AML-193 (cell line): Measurements from ENCODE around the gene CLEC11A.

Experiments
- DNase-seq, 2 experiments: peaks; one replicate each; lab custom pipeline; 2025; lab: John Stamatoyannopoulos, UW

The CLEC11A gene

DNA sequence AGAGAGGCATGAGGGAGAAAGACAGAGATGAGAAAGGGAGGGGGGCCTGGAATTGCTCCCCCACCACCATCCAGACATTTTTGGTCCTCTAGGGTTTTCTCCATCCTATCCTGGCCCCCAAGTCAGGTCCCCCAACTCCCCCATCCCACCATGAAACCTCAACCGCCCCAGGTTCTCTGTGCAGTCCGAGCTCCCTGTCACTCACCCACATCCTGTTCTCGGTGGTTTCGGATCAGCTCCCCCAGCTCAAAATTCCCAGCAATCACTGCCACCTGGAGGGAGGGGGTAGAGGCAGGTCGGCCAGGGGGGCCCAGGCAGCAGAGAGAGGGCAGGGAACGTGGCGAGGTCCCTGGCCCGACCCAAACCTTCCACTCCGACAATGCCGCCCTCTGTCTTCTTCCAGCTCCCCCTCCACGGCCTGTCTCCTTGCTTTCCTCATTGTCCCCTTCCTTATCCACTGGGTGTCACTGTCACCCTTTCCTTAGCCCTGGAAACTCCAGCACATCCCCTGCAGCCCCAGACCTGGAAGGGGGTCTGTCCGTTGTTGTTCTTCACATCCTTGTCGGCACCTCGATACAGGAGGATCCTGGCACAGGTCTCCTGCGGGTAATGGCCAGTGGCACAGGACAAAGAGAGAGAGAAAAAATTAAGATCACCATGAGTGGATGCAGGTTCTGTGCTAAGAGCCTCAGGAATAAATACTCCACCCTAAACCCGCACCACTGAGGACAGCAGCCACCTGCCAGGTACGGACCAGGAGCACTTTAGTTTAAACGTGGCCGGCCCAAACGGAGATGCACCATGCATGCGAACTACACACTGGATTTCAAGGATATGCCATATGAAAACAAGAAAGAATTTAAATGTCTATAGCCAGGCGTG, 19.0 kb upstream of the CLEC11A start:
- no peak for DNase-seq

DNA sequence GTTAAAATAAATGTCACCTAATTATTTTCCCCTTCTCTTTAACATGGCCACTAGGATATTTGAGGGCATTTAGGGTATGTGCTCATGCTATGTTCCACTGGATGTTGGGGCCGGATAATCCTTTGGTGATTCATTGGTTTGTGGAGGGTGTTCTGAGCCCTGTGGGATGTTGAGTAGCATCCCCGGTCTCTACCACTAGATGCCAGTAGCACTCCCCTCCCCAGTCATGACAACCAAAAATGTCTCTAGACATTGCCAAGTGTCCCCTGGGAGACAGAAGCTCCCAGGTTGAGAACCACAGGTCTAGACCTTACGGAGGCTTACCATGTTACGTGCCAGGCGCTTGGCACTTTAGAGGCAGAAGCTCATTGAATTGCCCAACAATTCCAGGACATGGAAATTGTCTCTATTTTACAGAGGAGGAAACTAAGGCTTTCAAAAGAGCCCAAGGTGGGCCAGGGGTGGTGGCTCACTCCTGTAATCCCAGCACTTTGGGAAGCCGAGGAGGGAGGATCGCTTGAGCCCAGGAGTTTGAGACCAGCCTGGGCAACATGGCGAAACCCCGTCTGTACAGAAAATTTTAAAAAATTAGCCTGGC, 17.6 kb upstream of the CLEC11A start:
- peak; percentile 41 to 52 for DNase-seq

DNA sequence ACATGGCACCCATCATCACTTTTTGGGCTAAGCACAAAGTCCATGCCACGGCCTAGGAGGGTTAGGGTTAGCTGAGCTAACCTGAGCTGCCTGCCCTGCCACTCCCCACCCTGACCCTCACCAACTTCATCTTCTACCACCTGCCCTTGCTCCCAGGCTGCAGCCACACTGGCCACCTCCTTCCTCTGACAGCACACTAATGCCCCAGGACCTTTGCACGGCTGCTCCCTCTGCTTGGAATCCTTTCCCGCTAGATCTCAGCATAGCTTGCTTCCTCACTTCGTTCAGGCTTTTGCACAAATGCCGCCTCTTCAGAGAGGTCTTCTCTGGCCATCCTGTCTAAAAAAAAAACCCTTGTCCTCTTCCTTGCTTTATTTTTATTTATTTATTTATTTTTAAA, 16.8 kb upstream of the CLEC11A start:
- DNase-seq: no peak

DNA sequence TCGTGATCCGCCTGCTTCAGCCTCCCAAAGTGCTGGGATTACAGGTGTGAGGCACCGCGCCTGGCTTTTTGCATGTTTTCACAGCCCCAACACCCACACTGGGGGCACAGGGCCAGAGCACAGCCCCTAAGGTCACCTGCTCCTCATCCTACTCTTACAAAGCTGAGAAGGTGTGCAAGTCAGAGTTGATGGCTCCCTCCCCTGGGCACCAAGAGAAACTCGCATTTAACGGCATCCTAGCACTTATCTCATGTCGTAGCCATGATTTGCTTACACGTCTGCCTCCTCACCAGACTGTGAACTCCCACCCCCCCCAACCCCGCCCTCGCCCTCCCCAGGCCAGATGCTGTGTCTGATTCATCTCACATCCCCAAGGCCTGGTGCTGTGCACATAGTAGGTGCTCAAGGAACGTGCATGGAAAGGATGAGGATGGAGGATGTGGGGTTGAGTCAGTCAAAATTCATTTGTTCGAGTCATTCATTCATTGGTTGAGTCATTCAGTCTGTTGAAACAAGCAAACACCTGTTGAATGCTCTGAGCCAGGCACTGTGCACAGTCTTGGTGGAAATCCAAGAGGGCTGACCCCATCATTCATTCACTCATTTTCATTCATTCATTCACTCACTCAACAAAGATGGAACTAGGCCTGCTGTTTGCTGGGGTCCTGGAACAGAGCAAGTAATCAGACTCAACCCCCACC, 14.8 kb upstream of the CLEC11A start:
- no peak for DNase-seq

DNA sequence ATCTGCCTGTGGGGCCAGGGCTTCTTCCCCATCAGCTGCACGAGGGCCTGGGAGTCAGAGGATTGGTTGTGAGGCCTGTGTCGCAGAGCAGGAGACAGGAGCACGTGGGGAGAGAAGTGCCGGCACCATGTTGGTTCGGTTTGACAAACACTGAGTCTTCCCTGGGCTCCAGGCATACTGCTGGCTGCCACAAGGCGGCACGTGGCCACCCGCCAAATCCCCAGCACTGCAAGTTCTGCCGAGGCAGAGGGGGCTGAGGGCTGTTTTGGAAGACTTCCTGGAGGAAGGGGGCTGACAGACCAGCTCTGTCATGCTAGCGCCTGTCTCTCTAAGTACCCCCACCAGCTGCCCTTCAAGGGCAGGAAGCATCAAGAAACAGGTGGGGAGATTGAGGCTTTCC, 13.1 kb upstream of the CLEC11A start:
- DNase-seq: no peak

DNA sequence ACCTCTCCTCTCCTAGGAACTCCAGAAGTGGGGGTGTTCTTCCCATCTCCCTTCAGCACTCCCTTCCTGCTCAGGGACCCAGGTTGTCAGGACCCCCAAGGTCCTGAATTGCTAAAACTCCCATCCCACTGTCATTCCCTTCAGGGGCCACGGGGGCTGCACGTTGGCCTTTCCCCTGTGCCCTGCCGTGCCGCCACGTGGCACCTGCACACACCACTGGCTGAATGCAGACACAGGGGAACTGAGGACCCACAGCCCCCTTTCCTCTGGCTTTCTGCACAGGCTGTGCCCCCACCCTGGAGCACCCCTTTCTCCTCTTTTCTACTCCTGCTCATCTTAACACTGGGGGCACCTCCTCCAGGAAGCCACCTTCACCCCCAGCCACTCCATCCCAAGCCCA, 12.6 kb upstream of the CLEC11A start:
- no peak for DNase-seq

DNA sequence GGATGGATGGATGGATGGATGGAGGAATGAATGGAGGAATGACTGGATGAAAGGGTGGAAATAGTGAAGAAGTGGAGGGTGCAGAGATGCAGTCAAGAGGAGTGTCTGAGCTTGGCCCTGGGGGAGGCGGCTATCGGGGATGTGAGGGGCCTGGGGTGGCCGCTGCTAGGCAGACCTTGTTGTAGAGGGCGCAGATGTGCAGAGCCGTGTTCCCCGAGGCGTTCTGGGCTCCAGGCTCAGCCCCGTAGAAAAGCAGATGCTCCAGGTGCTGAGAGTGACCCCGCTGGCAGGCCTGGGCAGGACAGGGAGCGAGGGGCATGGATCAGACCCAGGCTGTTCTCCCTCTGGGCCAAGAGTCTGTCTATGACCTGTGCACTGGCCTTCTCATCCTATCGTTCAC, 12.0 kb upstream of the CLEC11A start:
- no peak for DNase-seq

DNA sequence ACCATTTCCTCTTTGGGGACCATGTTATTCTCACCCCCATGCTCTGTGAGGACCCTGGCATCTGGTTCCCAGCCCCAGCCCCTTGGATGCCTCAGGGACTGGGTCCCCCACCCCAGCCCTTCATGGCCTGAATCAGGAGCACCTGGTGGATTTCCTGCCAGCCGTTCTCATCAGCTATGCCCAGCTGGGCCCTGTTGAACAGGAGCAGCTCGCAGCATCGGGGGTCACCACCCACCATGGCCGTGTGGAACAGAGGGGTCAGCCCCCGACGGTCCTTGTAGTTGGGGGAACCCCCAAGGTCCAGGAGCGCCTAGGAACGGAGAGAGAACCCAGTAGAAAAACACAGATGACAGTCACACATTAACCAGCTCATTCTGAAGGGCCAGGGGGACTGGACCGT, 11.4 kb upstream of the CLEC11A start:
- DNase-seq: no peak

DNA sequence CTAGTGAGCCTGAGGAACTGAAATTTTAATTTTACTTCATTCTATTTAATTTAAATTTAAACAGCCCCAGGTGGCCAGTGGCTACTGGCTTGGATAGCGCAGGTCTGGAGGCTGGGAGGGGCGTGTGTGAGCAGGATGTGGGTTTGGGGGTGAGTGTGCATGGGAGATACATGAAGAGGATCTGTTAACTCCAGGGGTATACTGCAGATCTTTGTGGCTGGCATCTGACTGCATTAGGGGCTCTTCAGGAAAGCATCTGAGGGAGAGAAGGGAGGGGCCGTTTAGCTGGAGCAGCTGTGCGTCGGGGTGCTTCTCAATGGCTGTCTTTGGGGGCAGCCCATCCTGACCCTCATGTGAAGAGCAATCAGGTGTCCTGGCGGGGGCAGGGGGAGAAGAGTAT, 10.3 kb upstream of the CLEC11A start:
- no peak for DNase-seq

DNA sequence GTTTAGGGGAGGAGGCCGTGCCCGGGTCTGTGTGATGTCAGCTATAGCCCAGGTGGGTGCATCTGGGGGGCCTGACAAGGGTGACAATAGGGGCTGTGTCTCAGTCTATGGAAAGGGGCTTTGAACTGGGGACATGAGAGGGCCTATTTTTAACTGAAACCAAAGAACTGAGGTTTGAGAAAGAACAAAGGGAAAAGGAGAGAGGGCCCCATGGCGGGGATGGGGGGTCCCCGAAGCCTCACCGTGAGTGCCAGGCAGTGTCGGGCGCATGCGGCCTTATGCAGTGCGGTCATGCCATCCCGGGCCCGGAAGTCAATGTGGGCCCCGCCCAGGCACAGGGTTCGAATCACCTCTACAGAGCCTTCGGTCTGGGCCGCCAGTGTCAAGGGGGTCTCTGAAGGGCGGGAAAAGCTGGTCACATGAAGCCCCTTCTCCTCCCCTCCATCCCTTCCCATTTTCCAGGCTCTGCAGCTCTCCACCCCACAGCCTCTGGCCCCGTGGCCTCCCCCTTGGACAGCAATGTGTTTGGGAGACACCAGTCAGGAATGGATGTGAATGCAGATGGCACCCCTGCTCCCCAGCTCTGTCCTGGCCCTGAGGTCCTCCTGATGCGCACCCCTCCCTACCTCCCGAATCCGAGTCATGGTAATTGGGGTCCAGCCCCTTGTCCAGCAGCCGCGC, 9.5 kb upstream of the CLEC11A start:
- no peak for DNase-seq

DNA sequence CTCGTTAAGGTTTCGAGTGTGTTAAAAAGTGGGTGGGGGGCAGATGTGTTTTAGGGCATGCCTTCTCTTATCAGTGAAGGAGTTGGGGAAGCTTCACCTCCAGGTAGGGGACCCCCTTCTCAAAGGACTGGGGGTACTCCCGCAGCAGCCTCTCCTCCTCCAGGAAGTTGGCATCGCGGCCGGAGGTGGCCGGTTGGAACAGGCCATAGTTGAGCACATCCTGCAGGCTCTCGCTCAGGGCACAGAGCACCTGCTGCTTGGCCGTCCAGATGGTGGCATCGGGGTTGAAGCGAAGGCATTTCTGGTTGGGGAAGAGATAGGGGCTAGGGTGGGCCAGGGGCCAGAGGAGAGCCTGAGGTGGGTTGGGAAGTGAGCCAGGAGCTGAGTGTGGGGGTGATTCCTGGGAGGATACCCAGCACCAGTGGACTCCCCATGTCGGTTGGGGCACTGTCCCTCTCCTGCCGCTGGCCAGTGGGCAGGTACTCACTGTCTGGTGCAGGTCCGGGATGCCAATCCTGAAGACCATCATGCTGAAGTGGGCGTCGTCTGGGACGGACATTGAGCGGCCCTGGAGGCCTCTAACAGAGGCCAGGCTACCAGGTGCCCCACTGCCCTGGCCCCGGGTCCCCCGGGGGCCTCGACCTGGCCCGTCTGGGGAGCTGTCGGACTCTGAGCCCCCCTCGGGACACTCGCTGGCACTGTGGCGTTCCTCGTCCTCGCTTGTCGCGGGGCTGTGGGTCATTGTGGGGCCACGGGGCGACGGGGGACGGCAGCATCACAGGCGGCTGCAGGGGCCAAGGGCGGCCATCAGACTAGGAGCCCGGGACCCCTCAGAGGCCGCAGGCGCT, 6.8 kb upstream of the CLEC11A start:
- DNase-seq: no peak

DNA sequence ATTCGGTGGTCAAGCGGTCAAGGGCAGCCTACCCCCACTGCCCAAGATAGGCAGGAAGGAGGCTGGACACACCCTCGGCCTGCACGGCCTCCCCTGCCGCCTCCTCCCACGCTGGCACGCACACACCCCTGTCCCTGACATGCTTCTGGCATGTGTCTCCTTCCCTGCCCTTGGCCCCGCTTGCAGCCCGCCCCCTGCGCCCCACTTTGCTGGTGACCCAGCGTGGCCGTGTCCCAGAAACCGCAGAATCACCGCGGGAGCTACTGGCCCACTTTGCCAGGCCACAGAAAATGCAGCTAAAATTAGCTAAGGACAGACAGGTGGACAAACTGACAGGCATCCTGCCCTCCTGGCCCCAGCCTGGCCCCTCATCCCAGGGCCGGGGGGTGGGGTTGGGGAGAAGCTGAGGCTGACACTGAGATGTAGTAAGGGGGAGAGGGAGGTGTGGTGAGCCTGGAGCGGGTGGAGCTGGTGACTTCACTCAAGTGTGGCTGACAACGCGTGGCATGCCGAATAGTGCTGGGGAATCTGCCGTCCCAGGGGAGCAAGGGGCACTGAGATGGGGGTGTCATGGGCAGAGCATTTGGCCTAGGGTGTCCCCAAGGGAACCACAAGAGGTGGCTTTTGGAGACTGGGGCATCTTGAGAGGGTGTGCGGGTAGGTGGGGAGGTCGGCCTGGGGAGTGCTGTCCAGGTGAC, 6.0 kb upstream of the CLEC11A start:
- no peak for DNase-seq

DNA sequence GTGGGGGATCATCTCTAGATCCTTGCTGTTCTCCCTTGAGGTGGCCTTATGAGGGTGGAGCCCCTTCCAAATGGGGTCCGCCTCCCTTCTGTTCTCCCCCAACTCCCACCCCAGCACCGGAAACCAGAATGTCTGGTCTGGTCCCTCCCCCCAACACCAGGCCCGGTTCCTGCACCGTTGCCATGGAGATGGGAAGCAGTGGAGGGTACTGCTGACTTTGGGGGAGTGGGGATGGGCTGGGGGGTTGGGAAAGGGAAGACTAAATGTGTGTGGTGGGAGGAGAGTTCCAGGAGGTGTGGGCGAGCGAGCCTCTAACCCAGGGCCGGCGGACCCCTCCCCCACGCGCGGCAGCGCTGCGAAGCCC, 5.3 kb upstream of the CLEC11A start:
- DNase-seq: no peak

DNA sequence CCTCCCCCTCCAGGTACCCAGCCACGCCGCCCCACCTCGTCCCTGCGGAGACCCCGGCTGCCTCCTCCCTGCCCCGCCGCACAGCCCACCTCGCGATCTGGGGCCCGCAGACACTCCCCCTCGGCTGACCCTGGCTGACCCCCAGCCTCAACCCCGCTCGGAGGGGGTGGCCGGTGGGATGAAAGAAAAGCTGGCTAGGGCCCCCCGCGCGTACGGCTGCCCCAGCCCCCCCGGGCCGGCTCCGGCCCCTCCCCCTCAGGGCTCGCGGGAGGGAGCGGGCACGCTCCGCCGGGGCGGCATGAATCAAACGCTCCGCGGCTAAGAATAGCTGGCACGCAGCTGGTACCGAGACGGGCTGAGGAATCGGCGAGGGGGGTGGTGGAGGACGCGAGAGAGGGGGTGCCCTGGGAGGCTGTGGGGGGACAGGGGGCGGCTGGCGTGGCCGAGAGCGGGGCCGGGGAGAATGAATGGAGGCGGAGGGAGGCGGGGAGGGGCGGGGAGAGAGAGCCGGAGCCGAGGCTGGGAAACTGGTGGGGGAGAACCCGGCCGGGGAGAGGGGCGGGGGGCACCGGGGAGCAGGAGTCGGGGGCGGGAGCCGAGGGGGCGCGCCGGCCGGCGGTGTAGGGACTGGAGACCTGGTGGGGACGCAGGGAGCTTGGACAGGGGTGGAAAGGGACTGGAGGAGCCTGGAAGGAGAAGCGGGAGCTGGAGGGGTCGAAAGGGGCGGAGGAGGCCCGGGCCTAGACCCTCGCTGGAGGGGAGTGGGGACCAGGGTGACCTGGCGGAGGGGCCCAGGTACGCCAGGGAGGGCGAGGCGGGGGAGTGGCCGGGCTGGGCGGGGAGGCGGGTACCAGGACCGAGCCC, 4.7 kb upstream of the CLEC11A start:
- no peak for DNase-seq

DNA sequence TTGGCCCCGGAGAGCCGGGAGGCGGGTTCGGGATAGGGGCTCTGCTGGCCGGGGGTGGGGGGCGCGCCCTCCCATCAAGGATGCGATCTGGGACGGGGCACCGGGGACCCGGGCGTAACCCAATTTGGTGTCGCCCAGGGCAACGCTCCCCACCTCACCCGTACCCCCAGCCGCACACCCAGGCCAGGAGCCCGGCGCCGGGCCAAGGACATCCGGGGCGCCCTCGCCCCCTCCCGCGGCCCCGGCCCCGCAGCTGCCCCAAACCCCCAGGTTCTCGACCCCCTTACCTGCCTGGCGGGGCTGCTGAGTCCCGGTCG, 4.1 kb upstream of the CLEC11A start:
- no peak for DNase-seq

DNA sequence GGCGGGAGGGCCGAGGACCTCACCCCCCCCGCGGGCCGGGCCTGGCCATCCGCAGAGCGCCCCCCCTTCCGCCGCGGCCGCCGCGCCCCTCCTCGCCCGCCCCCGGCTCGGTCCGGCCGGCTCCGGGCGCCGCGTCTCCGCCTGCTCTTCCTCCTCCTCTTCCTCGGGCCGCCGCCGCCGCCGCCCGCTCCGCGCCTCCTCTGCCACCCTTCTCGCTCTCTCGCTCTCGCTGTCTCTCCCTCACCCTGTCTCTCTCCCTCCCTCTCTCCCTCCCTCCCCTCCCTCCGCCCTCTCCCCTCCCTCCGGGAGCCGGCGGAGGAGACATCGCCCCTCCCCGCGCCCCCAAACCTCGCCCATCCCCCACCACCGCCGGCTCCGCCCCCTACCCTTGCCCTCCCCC, 3.6 kb upstream of the CLEC11A start, which contains the start of gene SHANK1:
Gene SHANK1 (minus strand): TSS at position 237 of the 400 bp plus-strand sequence. CDS start 2,883 bp downstream, outside the sequence.
- no peak for DNase-seq

DNA sequence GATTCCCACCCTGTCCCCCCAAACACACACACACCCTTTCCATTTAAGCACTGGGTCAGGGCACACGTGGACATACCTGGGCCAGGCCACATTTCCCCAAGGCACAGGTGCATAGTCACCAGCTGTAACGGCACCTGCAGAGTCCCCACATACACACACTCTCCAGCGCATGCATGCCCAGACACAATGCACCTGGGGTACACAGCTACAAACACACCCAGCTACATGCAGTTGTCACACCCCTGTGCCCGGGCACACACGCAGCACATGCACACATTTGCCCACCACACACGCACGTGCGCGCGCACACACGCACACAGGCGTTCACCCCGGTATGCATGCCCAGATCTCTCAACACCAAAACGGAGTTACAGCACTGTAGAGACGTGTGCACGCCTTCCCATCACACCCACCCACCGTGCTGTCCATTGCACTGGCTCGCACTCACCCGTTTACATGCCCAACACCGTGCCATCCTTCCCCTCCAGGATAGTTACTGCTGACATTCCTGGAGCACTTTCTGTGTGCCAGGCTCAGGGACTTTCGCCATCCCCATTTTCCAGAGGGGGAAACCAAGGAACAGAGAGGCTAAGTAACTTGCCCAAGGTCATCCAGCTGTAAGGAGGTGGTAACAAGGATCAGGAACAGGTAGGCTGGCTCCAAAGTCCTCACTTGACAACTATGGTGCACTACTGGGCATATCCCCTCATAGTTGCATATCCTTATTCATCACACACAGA, 2.8 kb upstream of the CLEC11A start:
- DNase-seq: no peak

DNA sequence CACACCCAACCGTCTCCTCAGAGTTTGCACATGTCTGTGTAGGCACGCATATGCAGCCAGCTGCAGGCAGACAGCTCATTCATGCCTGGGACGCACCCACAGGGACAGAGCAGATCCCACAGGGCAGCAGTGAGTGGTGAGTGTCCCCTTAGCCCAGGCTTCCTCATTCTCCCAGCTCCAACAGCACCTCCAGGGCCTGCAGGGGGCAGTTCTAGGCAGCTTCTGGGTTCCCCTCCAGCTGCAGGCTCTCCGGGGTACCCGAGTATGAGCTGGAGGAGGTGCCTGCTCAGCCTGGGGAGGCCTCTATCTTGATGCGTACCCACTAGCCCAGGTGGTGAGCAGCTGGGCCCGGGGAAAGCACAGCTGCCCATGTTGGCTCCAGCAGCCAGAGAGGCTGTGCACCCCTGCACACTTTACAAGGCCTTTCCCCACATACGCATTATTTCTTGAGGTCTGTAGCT, 2.2 kb upstream of the CLEC11A start:
- DNase-seq: no peak

DNA sequence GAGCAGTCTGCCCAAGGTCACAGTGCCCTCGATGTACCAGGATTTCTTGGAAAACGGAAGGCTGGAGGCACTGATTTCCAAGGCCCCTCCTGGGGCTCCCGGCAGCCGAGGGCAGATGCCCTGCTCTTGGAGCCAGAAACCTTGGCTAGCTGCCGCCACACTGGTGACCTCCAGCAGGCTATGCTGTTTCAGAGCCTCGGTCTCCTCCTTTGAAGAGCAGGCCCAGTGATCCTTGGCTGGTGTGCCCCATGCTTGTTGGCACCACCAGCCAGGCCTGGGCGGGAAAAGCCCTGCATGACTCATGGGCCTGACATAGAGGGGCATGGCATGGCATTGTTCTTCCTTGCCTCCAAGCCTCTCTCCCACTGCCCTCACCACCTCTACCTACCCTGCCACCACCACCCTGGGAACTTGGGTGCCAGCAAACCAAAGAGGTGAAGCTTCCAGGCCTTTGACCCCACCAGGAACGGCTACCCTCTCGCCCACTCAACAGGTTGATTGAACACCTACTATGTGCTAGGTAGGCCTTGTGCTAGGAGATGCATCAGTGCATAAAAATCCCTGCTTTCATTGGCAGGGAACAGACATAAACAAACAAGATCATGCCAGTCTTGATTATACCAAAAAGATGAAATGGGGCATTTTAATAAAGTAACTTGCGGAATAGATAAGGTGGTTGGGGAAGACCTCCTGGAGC, 1.6 kb upstream of the CLEC11A start:
- DNase-seq: no peak
